Glutamatergic neuron (in vitro differentiated cells): Measurements from ENCODE around the gene CBFA2T3. TPM values are rescaled to one million over a fixed set of nuclear protein-coding genes. Genes with fewer than 3 reads are reported as not detected.

ENCODE experiments used
- DNase-seq: peaks from one replicate; pipeline ENCODE4 v3.0.0; 2022
- H3K27ac Mint-ChIP-seq: one replicate; pipeline ENCODE4 v1.8.0; 2020; ENCODE audit warnings: mild to moderate bottlenecking, mixed read lengths, inconsistent platforms; ENCODE audit not compliant: unreplicated experiment
- H3K27me3 Mint-ChIP-seq: one replicate; pipeline ENCODE4 v1.8.0; 2020; ENCODE audit warnings: mild to moderate bottlenecking, moderate library complexity, mixed read lengths, inconsistent platforms; ENCODE audit not compliant: unreplicated experiment
- H3K36me3 Mint-ChIP-seq: one replicate; pipeline ENCODE4 v1.8.0; 2020; ENCODE audit warnings: mild to moderate bottlenecking, mixed read lengths, inconsistent platforms; ENCODE audit not compliant: unreplicated experiment
- H3K4me1 Mint-ChIP-seq: one replicate; pipeline ENCODE4 v1.8.0; 2020; ENCODE audit warnings: mild to moderate bottlenecking, low read depth, mixed read lengths, inconsistent platforms; ENCODE audit not compliant: unreplicated experiment
- H3K4me3 Mint-ChIP-seq: one replicate; pipeline ENCODE4 v1.8.0; 2020; ENCODE audit warnings: mild to moderate bottlenecking, mixed read lengths, inconsistent platforms; ENCODE audit not compliant: unreplicated experiment
- H3K9me3 Mint-ChIP-seq: one replicate; pipeline ENCODE4 v1.8.0; 2020; ENCODE audit warnings: mild to moderate bottlenecking, moderate library complexity, mixed read lengths, inconsistent platforms; ENCODE audit not compliant: unreplicated experiment
- total RNA-seq: library from RNA; stranded (reverse); fragmentation: NEBNext Ultra II Directional; extraction: Animal tissue kit (Norgen Biotek cat#: 25700); gene quantifications from one replicate; pipeline ENCODE4 v1.2.1, GENCODE V29; 2021; ENCODE audit not compliant: unreplicated experiment
- TF ChIP-seq, protein P1 (sequence below): fragments of 200-600 bp; sonication (generic); IDR thresholded peaks from one replicate; pipeline ENCODE4 v1.5.0; 2021; ENCODE audit not compliant: partially characterized antibody, unreplicated experiment

Gene CBFA2T3
- total RNA-seq, 1 donor from 2014 or later = 126 TPM

DNA sequence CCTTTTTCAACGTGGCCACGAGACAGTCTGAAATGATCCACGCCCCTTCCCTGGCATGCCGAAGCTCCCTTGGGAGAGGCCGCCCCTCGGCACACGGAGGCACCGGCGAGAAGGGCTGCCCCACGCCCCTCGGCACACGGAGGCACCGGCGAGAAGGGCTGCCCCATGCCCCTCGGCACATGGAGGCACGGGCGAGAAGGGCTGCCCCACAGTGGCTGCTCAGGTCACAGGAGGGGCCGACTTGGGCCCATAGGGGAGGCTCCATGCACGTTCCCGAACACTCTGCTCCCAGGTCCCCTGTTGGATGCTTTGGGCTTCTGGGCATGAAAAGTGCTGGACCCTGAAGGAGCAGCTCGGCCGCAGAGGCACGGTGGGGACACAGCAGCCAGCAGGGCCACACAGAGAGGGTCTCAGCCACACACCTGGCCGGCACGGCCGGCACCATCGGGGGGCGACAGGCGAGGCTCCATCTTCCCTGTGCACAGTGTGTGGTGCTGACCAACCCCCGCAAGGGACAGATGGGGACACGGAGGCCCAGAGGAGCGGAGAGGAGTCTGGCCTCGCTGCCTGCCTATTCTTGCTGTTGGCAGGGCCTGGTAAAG is 42.8 kb downstream of the CBFA2T3 start:
- peaks cover 7% of the 10 kb centered on the region for H3K9me3 Mint-ChIP-seq
- peak overlapping the region; percentile 34 for H3K4me3 Mint-ChIP-seq
- peak overlapping the region; percentile 28 for H3K27ac Mint-ChIP-seq
- H3K36me3 Mint-ChIP-seq = no peaks in the 10 kb centered on the region
- TF ChIP-seq, protein P1, sequence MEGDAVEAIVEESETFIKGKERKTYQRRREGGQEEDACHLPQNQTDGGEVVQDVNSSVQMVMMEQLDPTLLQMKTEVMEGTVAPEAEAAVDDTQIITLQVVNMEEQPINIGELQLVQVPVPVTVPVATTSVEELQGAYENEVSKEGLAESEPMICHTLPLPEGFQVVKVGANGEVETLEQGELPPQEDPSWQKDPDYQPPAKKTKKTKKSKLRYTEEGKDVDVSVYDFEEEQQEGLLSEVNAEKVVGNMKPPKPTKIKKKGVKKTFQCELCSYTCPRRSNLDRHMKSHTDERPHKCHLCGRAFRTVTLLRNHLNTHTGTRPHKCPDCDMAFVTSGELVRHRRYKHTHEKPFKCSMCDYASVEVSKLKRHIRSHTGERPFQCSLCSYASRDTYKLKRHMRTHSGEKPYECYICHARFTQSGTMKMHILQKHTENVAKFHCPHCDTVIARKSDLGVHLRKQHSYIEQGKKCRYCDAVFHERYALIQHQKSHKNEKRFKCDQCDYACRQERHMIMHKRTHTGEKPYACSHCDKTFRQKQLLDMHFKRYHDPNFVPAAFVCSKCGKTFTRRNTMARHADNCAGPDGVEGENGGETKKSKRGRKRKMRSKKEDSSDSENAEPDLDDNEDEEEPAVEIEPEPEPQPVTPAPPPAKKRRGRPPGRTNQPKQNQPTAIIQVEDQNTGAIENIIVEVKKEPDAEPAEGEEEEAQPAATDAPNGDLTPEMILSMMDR = no peak
- H3K4me1 Mint-ChIP-seq = peaks cover 19% of the 10 kb centered on the region
- DNase-seq = no peak
- peaks cover 5% of the 10 kb centered on the region for H3K27me3 Mint-ChIP-seq

DNA sequence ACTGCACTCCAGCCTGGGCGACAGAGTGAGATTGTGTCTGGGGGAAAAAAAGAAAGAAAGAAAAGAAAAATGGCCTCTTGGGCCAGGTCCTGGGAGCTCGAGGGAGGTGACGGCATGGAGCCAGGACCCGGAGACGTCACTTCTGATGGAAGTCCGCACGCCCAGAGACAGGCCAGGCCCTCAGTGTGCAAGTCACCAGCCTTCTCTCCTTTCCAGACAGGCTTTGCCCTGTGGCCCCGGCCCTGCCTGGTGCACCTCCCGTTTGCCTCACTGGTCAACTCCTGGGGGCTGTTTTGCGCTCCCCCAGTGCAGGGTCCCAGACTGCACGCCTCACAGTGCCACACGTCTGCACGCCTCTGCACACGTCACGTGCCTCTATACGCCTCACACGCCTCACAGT is 44.1 kb downstream of the CBFA2T3 start:
- Mint-ChIP-seq H3K4me3 (no peak overlapping the region), H3K36me3 (no peaks in the 10 kb centered on the region), H3K4me1 (peaks cover 19% of the 10 kb centered on the region), H3K9me3 (peaks cover 4% of the 10 kb centered on the region), H3K27me3 (peaks cover 2% of the 10 kb centered on the region), H3K27ac (no peak overlapping the region)
- DNase-seq = no peak
- TF ChIP-seq, protein P1 = no peak

DNA sequence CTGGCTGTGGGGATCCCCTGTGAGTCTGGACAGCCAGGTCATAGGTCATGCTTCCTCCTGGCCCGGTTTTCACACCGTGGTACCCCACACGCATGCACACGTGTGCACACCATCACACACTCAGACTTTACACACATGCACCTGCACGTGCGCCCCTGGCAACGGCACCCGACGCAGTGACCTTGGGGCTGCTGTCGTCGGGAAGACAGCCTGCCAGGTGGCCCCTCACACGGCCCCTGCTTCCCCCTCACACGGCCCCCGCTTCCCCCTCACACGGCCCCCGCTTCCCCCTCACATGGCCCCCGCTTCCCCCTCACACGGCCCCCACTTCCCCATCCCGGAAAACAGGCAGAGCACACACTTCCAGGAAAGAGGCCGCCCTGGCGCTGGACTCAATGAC is 45.1 kb downstream of the CBFA2T3 start:
- Mint-ChIP-seq H3K36me3 (no peaks in the 10 kb centered on the region), H3K27me3 (no peaks in the 10 kb centered on the region), H3K4me1 (peaks cover 19% of the 10 kb centered on the region), H3K9me3 (peaks cover 4% of the 10 kb centered on the region), H3K4me3 (no peak overlapping the region), H3K27ac (no peak overlapping the region)
- DNase-seq = no peak
- TF ChIP-seq, protein P1 = no peak

DNA sequence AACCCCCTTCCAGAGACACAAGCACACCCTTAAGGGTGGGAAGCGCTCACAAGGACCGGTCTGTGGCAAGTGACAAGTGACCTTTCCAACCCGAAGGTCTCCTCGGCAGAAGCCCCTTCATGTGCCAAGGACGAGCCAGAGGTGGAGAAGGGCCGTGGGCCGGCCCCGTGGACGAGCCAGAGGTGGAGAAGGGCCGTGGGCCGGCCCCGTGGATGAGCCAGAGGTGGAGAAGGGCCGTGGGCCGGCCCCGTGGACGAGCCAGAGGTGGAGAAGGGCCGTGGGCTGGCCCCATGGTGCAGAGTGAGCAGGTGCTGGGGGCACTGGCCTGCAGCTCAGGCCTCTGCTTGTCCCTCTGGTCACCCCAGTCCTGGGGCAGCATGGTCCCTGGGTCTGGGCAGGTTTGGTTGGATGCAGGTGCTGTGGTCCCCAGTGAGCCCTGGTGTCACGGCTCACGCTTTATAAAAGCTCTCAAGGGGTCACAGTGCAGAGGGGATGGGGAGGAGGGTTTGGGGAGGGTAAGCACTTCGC is 45.6 kb downstream of the CBFA2T3 start:
- Mint-ChIP-seq H3K4me3 (no peak overlapping the region), H3K36me3 (no peaks in the 10 kb centered on the region), H3K4me1 (peaks cover 17% of the 10 kb centered on the region), H3K9me3 (peaks cover 2% of the 10 kb centered on the region), H3K27me3 (no peaks in the 10 kb centered on the region), H3K27ac (no peak overlapping the region)
- TF ChIP-seq, protein P1 = no peak
- no peak for DNase-seq

DNA sequence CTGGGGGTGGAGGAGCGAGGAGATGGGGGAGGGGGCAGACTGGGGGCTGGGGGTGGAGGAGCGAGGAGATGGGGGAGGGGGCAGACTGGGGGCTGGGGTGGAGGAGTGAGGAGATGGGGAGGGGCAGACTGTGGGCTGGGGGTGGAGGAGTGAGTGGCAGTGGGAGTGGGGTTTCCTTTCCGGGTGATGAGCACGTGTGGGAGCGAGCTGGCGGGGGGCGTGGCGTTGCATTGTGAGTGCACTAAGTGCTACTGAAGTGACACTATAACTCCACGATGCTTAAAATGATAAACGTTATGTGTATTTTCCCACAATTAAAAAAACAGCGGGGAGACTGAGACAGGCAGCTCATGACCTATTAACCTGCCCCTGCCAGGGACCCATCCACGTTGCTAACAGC is 46.3 kb downstream of the CBFA2T3 start:
- no peak overlapping the region for H3K4me3 Mint-ChIP-seq
- no peak for DNase-seq
- H3K36me3 Mint-ChIP-seq = no peaks in the 10 kb centered on the region
- no peak overlapping the region for H3K27ac Mint-ChIP-seq
- H3K9me3 Mint-ChIP-seq = peaks cover 3% of the 10 kb centered on the region
- H3K27me3 Mint-ChIP-seq = peaks cover 2% of the 10 kb centered on the region
- H3K4me1 Mint-ChIP-seq = peaks cover 19% of the 10 kb centered on the region
- TF ChIP-seq, protein P1 = no peak
